Measurements from ENCODE around the gene DDI1. TPM values are rescaled to one million over a fixed set of nuclear protein-coding genes. Genes with fewer than 3 reads are reported as not detected.

Gene DDI1
- total RNA-seq, 4 donors from 2014 or later = not detected

DNA sequence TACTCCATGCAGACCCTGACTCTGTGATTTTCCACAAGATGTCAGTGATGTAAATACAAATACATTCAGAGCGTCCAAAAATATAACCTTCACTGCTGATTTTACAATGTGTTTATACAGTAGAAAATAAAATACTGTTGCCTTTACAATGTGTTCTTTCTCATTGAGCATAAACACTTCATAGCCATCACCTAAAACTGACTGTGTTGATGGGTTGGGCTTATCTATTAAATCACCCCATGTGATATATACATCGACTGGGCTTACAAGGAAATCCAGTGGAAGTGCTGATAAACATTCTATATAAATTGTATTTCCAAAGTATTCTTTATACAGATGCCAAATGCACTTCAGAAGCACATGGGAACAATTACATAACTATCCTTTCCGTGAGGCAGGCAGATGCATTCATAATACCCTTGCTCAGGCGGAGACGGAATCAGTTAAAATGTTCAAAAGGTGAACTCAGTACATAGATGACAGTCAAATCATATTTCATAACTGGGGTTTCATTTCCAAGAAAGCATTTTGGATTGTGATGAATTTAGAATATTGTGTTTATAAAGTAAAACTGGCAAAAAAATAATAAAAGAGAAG is 27.7 kb downstream of the DDI1 start:
- no peaks in the 10 kb centered on the region for H3K36me3 ChIP-seq
- intact Hi-C loops (cut with DNase I; ENCODE audit: low total_unique reads) = no loop called here
- no peak for TF ChIP-seq POLR2A (IDR thresholded peaks at IDR 0.05)
- TF ChIP-seq, protein P1, sequence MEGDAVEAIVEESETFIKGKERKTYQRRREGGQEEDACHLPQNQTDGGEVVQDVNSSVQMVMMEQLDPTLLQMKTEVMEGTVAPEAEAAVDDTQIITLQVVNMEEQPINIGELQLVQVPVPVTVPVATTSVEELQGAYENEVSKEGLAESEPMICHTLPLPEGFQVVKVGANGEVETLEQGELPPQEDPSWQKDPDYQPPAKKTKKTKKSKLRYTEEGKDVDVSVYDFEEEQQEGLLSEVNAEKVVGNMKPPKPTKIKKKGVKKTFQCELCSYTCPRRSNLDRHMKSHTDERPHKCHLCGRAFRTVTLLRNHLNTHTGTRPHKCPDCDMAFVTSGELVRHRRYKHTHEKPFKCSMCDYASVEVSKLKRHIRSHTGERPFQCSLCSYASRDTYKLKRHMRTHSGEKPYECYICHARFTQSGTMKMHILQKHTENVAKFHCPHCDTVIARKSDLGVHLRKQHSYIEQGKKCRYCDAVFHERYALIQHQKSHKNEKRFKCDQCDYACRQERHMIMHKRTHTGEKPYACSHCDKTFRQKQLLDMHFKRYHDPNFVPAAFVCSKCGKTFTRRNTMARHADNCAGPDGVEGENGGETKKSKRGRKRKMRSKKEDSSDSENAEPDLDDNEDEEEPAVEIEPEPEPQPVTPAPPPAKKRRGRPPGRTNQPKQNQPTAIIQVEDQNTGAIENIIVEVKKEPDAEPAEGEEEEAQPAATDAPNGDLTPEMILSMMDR (IDR thresholded peaks at IDR 0.05) = no peak
- H3K4me3 ChIP-seq = no peak overlapping the region
- H3K9me3 ChIP-seq = no peaks in the 10 kb centered on the region
- DNase-seq = no peak
- no peaks in the 10 kb centered on the region for H3K4me1 ChIP-seq
- H3K27ac ChIP-seq = no peak overlapping the region
- H3K27me3 ChIP-seq = no peaks in the 10 kb centered on the region

DNA sequence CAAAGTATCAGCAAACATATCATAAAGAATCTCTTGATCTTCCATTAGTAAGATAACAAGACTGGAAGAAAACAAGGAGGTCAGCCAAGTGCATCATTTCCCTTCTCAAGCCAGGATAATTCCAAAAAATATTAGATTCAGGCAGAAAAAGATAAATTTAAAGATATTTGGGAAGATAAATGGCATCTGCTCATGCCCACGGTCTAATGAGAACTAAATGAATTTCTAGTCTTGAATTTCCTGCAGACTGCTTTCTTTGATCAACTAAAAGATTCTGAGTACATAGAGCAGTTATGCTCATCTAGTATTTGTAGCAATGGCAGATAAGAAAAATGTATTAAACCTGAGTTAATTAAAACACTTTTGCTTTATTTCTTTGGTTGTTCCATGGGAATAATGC is 31.1 kb downstream of the DDI1 start:
- no peaks in the 10 kb centered on the region for H3K9me3 ChIP-seq
- no peak for TF ChIP-seq POLR2A (IDR thresholded peaks at IDR 0.05)
- TF ChIP-seq, protein P1 (IDR thresholded peaks at IDR 0.05) = no peak
- no peaks in the 10 kb centered on the region for H3K4me1 ChIP-seq
- H3K36me3 ChIP-seq = no peaks in the 10 kb centered on the region
- no peak for DNase-seq
- intact Hi-C loops (cut with DNase I; ENCODE audit: low total_unique reads) = no loop called here
- no peak overlapping the region for H3K4me3 ChIP-seq
- H3K27me3 ChIP-seq = no peaks in the 10 kb centered on the region
- no peak overlapping the region for H3K27ac ChIP-seq

DNA sequence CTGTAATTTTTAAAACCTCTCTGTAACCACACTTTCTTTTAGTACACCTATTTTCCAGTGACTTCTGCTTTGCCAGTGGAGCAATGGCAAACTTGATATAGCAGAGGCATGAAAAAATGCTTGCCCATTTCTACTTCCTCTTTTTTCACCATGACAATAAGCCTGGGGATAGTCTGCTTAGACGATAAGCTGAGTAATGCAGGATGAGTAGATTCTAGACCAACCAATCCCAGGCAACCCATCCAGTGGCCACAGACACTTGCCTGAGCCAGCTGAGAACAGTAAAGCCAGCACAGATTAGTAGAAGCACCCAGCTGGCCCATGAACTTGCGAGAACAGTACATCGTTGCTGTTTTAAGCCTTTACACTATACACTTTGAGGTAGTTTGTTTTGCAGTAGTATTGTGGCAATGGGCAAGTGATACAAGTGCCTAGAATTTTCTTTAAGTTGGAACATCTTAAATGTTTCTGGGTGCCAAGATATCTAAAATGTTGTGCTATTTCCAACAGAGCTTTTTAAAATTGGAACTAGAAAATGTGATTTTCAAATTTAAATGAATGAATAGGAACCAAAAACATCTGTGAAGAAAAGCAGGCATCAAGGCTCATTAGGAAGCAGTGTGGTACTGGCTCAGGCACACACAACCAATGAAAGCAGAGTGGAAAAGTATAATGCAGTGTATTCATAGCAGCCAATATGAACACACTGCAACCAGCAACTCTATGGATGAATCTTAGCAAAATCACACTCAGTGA is 37.7 kb downstream of the DDI1 start:
- Histone ChIP-seq H3K36me3 (no peaks in the 10 kb centered on the region), H3K27ac (no peak overlapping the region), H3K4me3 (no peak overlapping the region), H3K27me3 (no peaks in the 10 kb centered on the region), H3K4me1 (no peaks in the 10 kb centered on the region), H3K9me3 (no peaks in the 10 kb centered on the region)
- intact Hi-C loops (cut with DNase I; ENCODE audit: low total_unique reads) = no loop called here
- no peak for TF ChIP-seq POLR2A (IDR thresholded peaks at IDR 0.05)
- TF ChIP-seq, protein P1 (IDR thresholded peaks at IDR 0.05) = no peak
- no peak for DNase-seq

DNA sequence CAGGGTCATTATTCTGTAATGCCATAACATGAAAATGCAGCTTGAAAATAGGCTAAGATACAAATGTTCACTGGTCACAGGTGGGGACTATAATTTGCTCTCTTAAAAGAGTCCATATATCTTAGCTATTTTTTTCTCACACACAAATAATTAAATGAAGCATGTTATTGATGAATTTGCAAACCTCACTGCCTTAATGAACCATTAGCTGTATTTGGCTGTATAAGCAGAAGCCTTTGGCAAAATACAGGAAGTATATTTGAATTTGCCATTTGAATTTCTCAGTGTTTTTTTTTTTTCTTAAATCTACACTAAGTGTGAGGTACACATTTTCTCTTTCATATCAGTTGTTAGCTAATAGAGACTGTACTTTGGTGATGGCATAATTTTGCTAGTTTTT is 38.7 kb downstream of the DDI1 start:
- TF ChIP-seq, protein P1 (IDR thresholded peaks at IDR 0.05) = no peak
- TF ChIP-seq POLR2A (IDR thresholded peaks at IDR 0.05) = no peak
- Histone ChIP-seq H3K36me3 (no peaks in the 10 kb centered on the region), H3K4me3 (no peak overlapping the region), H3K27me3 (no peaks in the 10 kb centered on the region), H3K27ac (no peak overlapping the region), H3K4me1 (no peaks in the 10 kb centered on the region), H3K9me3 (no peaks in the 10 kb centered on the region)
- intact Hi-C loops (cut with DNase I; ENCODE audit: low total_unique reads) = no loop called here
- DNase-seq = no peak

DNA sequence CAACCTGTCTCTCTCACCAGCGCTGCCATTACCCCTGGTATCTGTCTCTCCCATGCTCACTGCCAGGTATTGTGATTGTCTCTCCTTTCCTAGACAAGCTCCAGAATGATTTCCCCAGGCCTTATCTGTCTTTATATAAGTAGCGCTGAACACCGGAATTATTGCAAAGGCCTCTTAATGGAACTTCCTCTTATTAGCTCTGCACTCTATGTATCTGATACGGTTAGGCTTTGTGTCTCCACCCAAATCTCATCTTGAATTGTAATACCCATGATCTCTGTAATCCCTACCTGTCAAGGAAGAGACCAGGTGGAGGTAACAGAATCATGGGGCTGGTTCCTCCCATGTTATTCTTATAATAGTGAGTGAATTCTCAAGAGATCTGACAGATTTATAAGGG is 39.3 kb downstream of the DDI1 start:
- Histone ChIP-seq H3K36me3 (no peaks in the 10 kb centered on the region), H3K4me3 (no peak overlapping the region), H3K4me1 (no peaks in the 10 kb centered on the region), H3K9me3 (no peaks in the 10 kb centered on the region), H3K27ac (no peak overlapping the region), H3K27me3 (no peaks in the 10 kb centered on the region)
- intact Hi-C loops (cut with DNase I; ENCODE audit: low total_unique reads) = no loop called here
- TF ChIP-seq POLR2A (IDR thresholded peaks at IDR 0.05) = no peak
- TF ChIP-seq, protein P1 (IDR thresholded peaks at IDR 0.05) = no peak
- DNase-seq = no peak

All from uterus (tissue), 4 donors.